ENCODE data around the gene FOXD2.
"Not testable (repeated sequence)": the region's sequence is repeated elsewhere in the genome, so short reads cannot be mapped to it uniquely, and the experiment has no call there.

FOXD2 gene

GRCh38 chr1:47440599-47441081, 2.8 kb downstream of the FOXD2 start:
- FAIRE-seq: no peak

DNA sequence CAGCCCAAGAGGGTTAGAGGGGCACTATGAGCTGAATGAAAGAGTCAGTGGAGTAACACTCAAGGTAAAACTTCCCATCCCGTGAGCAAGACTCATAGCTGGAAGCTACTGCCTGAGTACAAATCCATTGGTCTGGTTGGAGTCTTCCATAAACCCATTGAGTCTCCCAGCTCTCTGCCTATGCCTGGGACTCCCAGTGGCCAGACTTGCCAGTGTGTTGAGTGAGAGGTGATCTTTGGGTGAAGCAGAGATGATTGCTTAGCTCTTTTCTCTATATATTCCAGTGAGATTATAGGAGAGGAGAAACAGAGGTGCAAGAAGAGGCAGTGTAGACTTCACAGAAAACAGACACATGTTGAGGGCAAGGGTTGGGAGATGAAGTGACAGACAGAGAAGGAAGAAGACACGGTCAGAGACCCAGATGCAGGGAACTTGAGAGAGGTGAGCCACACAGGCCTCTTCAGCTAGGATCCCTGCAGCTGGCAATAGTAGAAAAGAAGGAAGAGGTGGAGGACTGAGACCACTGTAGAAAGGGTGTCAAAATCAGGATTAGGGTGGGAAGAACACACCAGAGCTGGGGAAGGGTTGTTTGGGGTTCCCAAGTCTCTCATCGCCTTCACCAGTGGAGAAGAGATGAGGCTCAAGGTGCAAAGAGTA, 3.7 kb downstream of the FOXD2 start:
- no peak for FAIRE-seq

DNA sequence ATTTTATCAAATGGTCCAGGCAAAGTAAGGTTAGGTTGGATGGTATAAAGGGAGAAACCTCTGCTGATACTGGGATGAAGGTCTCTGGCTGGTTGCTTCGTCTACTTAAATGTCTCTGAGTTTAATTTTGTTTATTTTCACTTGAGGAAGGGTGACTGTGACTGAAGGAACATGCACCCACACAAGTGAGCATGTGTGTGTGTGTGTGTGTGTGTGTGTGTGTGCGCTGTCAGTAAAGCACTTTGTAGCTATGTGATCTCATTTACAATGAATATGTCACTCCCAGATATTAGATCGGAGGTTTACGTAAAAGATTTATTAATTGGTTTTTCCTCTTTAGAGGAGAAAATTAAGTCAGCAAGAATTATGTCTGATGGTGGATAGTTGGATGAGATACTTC, 4.4 kb downstream of the FOXD2 start:
- no peak for FAIRE-seq

GRCh38 chr1:47442842-47443529, 5.1 kb downstream of the FOXD2 start:
- no peak for FAIRE-seq

GRCh38 chr1:47443530-47444296, 5.9 kb downstream of the FOXD2 start:
- no peak for FAIRE-seq

DNA sequence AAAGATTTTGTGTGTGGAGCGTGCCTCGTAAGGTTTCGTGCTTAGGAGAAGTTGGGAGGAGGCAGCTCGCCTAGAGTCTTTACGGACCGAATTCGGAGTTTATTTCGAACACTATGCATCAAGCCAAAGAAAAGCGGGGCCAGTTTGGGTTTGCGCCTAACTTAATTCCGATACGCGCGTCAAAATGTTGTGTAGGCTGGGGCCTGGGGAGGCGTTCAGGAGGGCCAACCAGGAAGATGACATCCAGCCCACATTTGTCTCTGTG, 6.4 kb downstream of the FOXD2 start:
- no peak for FAIRE-seq

DNA sequence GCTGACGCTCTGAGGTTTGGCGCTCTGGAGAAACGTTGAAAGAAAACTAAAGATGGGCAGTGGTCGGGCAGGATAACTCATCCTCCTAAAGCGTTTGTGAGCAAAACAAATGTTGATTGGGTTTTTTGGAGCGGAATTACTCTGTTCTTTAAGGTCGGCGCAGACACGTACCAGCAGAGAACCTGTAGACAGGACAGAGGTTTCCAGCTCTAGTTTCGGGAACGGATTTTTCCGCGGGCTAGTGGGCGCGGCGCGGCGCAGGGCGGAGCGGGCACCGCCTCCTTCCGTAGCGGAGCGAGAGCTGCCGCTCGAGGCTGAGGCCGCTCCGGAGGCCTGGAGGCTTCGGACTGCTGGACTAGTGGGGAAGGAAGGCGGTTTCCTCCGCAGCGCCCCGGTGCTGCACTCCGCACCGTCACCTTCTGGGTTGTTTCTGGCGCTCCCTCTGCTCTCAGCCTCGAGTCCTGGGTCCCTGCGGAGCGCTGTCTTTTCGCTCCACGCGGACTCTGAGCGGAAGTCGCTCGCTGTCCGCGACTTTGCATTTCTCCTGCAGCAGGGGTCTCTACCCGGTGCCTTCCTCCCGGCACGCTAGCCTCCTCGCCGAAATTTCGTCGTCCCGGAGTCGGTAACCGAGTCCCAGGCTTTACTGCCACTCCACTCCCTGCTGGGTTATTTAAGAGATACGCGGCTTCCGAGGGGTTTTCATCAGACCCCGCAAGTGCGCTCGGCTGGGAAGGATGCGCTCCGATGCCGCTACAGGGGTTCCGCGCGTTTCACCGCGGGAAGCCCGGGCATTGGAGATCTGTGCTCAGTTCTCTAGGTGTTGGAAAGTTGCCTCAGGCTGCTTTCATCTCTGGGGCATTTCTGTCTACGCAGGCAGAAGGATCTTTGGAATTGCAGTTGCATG, 7.0 kb downstream of the FOXD2 start:
- FAIRE-seq: no peak

- FAIRE-seq: no peak
Measured at GRCh38 chr1:47445823-47446550, 8.1 kb downstream of the FOXD2 start.

- no peak for FAIRE-seq
Measured at GRCh38 chr1:47448462-47449222, 10.8 kb downstream of the FOXD2 start.

DNA sequence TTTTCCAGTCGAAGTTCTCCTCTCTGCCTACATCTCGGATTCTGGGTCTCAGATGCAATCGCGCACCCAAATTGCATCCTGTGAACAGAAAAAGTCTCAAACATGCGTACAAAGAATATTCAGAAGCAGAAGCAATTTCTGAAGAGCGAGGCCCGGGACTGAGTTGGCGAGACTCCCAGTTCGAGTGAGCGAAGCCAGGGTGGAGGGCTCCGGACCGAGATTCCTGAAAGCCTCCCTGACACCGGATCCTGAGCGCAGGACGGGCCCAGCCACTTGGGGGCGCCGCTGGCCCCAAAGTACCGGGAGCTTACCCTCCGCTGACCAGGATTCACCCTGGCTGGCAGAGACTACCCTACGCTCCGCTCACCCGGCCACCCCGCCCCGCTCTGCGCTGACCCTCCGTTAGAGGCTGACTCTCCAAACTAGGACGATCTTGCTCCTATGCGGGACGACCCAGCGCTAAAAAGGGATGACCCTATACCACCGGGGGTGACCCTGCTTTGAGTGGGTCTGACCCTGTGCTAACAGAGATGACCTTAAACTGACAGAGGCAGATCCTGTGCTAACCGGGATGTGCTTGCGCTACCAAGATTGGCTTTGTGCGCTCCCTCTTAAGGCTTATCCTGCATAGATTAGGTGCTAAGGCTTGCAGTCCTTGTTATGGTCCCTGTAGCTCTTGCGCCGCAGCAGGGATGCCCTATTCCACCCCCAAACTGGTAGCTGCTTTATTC, 12.1 kb downstream of the FOXD2 start:
- no peak for FAIRE-seq

- FAIRE-seq: no peak
Measured at GRCh38 chr1:47450606-47451005, 12.8 kb downstream of the FOXD2 start.

DNA sequence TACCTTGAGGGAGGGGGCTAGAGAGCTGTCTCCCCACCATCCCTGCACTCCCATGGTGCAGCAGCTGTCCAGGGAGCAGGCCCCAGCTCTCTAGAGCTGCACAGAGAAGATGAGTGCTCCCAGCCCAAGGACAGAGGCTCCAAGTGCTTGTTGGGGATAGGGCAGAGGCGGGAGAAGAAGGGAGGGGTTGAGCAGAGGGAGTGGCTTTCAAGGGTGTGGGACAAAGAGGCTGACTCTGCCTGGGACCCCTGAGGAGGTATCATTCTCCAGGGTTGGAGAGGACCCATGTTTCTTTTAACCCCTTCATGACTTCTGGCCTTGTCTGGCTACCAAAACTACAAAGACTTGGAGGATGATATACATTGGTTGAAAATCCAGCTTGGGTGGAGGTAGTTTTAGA, 14.6 kb downstream of the FOXD2 start:
- no peak for FAIRE-seq

GRCh38 chr1:47453910-47454309, 16.1 kb downstream of the FOXD2 start:
- FAIRE-seq: not testable (repeated sequence)

DNA sequence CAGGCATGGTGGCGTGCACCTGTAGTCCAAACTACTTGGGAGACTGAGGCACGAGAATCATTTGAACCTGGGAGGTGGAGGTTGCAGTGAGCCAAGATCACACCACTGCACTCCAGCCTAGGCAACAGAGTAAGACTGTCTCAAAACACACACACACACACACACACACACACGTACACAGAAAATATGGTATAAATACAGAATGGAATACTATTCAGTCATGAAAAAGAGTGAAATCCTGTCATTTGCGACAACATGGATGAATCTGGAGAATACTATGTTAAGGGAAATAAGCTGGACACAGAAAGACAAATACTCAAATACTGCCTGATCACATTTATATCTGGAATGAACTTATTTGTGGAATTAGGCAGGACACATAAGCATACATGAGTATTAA, 18.4 kb downstream of the FOXD2 start:
- FAIRE-seq: no peak

- FAIRE-seq: not testable (repeated sequence)
Measured at GRCh38 chr1:47457547-47457946, 19.7 kb downstream of the FOXD2 start.

- no peak for FAIRE-seq
Measured at GRCh38 chr1:47459253-47459788, 21.5 kb downstream of the FOXD2 start.

GRCh38 chr1:47460040-47460439, 22.2 kb downstream of the FOXD2 start:
- FAIRE-seq: no peak

DNA sequence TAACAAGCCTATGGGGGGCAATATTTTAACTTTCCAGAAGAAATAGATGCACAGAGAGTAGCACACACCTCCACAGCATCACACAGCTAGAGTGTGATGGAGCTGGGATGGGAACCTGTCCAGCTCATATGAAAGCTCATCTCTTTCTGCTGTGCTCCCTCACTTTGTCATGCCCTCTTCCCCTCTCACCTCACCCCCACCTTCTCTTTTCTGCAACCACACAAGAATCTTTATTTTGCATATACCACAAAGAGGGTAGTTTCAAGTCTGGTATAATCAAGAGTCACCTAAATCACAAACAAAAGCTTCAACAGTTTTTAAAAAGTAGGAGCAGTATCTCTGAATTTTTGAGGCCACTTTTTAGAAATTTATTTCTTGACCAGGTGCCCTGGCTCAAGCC, 22.6 kb downstream of the FOXD2 start:
- no peak for FAIRE-seq

GRCh38 chr1:47465605-47466004, 27.8 kb downstream of the FOXD2 start:
- FAIRE-seq: no peak

DNA sequence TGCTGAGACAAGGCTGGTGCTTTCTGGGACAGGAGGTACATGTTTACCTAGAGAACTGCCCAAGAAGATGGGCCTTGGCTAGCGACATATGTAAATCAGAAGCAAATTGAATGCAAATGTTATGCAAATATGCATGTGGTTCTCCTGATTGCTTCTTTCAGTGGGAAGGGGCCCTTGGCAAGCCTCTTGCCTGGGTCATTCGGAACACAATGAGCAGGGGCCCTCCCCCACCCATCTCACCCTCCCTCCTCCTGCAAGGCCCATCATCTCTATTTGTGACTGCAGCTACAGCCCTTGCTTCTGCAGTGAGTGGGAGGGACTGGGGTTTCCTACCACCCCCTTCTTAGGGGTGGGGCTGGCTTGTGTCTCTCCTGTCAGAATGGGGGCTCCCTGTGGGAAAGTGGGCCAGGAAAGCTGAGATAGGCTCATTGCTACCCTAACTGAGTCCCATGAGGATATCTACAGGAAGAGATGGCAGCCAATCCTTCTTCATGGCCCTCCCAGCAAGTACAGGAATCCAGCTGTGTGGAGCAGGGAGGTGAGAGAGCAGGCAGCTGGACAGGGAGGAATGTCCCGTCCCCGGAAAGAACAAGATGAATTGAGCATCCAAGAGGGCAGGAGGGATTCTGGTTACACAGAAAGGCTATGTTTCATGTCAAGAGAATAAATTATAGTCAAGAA, 31.0 kb downstream of the FOXD2 start:
- FAIRE-seq: no peak

Data from TTC549 (cell line).